Urothelium cell line (cell line): ENCODE measurements around the gene AGBL2.
"Not testable (repeated sequence)": the region's sequence is repeated elsewhere in the genome, so short reads cannot be mapped to it uniquely, and the experiment has no call there.

ENCODE experiments used
- DNase-seq: peaks from one replicate; pipeline ENCODE4 v3.0.0; 2011; ENCODE audit warnings: low spot score, mixed read lengths
- FAIRE-seq: peaks from 2 replicates; lab custom pipeline; 2011; peaks lifted over from hg19 to GRCh38; lab: Jason Lieb, UNC

Gene AGBL2, protein sequence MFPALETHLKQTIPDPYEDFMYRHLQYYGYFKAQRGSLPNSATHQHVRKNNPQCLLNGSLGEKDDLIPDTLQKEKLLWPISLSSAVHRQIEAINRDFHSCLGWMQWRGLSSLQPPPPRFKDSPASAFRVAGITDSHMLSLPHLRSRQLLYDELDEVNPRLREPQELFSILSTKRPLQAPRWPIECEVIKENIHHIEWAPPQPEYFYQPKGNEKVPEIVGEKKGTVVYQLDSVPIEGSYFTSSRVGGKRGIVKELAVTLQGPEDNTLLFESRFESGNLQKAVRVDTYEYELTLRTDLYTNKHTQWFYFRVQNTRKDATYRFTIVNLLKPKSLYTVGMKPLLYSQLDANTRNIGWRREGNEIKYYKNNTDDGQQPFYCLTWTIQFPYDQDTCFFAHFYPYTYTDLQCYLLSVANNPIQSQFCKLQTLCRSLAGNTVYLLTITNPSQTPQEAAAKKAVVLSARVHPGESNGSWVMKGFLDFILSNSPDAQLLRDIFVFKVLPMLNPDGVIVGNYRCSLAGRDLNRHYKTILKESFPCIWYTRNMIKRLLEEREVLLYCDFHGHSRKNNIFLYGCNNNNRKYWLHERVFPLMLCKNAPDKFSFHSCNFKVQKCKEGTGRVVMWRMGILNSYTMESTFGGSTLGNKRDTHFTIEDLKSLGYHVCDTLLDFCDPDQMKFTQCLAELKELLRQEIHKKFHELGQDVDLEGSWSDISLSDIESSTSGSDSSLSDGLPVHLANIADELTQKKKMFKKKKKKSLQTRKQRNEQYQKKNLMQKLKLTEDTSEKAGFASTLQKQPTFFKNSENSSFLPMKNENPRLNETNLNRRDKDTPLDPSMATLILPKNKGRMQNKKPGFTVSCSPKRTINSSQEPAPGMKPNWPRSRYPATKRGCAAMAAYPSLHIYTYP

DNA sequence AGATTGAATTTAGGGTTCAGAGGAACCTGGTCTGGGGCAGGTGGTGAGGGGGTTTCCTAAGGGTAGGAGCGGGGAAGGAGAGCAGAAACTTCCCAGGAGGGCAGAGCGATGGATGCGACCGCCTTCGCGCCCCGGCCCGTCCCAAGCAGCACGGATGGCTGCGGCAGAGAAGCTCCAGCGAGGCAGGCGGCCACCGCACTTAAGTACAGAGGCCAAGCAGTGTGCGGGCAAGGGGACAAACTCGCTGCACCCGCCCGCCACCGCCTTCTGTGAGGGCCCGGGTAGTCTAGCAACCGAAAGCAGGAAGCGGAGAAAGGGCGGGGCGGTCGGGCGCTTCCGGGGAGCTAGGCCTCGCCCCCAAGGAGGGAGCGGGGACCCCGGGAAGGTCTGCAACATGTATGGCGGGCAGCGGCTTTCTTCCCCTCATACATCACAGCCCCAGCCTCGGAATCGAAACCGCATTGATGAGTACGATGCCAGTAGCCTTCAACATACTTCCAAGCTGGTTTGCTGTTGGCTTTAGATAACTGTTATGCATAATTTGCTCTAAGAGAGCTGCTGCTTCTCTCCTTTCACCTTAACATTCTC, at the start of gene AGBL2:
Gene AGBL2, minus strand, starts transcription at position 288 of the 588 bp plus-strand sequence. CDS start 719 bp downstream, outside the sequence.
- FAIRE-seq = no peak
- DNase-seq = peak; percentile 70

DNA sequence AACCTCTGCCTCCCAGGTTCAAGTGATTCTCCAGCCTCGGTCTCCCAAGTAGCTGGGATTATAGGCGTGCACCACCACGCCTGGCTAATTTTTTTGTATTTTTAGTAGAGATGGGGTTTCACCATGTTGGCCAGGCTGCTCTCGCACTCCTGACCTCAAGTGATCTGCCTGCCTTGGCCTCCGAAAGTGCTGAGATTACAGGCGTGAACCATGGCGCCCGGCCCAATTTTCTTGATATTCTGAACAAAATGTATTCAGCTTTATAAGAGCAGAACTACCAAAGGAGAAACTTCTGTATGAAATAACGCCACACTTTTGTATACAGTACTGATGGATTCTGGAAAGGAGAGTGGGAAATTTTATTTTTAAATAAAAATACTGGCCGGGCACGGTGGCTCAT, 44.1 kb upstream of the AGBL2 start:
- not testable (repeated sequence) for FAIRE-seq, DNase-seq

- DNase-seq = no peak
- no peak for FAIRE-seq
Measured at GRCh38 chr11:47756208-47756607, 41.0 kb upstream of the AGBL2 start.

DNA sequence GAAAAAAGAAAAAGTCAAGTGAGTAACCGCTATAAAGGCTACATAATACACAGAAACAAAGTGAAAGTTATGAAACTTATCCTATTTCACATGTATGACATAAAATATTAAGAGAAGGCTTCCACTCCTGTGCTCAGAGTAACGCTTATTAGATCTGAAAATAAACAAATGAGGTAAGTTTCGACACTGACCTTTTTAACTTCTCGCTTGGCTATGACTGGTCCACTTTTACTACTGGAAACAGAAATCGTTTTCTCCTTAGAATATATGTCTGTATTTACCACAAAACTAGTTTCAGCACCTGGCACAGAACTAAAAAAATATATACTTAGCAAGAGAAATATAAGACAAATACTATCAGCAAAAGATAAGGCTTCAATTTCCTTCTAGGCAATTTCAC, 35.6 kb upstream of the AGBL2 start:
- FAIRE-seq (no peak), DNase-seq (no peak)

- not testable (repeated sequence) for DNase-seq, FAIRE-seq
Measured at GRCh38 chr11:47742494-47742893, 27.3 kb upstream of the AGBL2 start.

DNA sequence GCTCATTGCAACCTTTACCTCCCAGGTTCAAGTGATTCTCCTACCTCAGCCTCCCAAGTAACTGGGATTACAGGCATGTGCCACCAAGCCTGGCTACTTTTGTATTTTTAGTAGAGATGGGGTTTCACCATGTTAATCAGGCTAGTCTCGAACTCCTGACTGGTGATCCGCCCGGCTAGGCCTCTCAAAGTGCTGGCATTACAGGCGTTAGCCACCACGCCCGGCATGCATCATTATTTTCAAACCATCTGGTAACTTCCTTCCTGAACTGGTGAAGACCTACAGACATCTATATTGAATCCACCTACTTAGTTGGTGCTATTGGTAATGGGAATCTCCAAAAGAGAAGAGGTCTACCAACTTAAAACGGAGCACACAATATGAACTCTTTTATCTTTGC, 22.6 kb upstream of the AGBL2 start:
- not testable (repeated sequence) for FAIRE-seq, DNase-seq

- no peak for FAIRE-seq
- DNase-seq = no peak
Measured at GRCh38 chr11:47732271-47732670, 17.1 kb upstream of the AGBL2 start.

- FAIRE-seq (no peak), DNase-seq (no peak)
Measured at GRCh38 chr11:47731475-47731874, 16.3 kb upstream of the AGBL2 start.

- FAIRE-seq (no peak), DNase-seq (no peak)
Measured at GRCh38 chr11:47726878-47727514, 11.8 kb upstream of the AGBL2 start.

DNA sequence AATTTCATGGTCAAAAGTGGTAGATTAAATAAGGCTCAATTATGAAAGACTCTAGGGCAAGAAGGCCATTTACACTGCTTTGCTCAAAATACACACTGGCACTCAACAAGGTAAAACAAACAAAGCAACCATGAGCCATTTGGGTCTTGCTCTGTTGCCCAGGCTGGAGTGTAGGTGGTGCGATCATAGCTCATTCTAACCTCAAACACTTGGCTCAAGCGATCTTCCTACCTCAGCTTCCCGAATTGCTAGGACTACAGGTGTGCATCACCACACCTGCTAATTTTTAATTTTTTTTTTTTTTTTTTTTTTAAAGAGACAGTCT, 10.9 kb upstream of the AGBL2 start:
- DNase-seq (no peak), FAIRE-seq (no peak)

DNA sequence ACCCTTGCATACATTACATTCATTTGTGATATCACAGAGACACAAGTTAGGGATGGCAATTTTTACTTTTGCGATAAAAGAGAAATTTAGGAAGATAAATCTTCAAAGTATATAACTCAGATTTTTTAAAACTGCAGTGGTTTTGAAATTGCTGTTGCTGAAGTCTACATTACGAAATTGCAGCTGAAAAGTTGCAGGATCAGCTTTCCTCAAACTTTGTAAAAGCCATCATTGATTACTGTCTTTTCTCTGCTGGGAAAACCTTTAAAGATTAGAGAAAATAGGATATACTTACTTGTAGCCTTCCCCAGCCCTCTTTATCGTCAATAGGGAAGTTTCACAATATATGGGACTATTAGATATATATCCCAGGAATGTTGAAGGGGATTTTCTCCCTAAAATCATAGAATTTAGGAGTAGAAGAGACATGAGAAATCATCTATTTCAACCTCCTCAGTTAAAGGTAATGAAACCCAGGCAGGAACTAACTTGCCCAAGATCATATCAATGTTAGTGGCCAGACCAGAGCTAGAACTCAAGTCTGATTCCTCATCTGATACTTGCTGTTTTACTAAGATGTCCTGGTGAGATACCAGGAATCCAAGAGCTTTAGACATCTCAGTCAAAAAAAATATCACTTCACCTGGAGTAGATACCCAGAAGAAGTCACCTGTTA, 10.4 kb upstream of the AGBL2 start:
- no peak for FAIRE-seq
- DNase-seq = no peak

GRCh38 chr11:47724041-47724729, 9.0 kb upstream of the AGBL2 start:
- no peak for DNase-seq
- peak; percentile 9 for FAIRE-seq

GRCh38 chr11:47723041-47723440, 7.9 kb upstream of the AGBL2 start:
- FAIRE-seq = no peak
- no peak for DNase-seq

DNA sequence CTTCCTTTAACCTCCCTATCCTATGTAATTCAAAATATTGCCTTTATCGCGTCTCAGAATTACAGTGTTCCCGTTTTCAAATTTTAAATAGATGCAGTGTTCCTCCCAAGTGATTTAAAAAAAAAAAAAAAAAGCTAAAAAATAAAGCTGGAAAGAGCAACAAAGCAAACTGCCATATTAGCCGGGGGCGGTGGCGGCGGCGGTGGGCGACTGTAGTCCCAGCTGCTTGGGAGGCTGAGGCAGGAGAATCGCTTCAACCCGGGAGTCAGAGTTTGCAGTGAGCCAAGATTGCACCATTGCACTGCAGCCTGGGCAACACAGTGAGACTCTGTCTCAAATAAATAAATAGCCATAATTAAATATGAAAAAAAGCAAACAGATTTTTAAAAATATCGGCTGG, 5.5 kb upstream of the AGBL2 start:
- FAIRE-seq = no peak
- DNase-seq = no peak

- no peak for DNase-seq
Measured at GRCh38 chr11:47716692-47717091, 1.5 kb upstream of the AGBL2 start.

GRCh38 chr11:47714554-47715081, 551 bp downstream of the AGBL2 start:
- DNase-seq (peak; percentile 10), FAIRE-seq (no peak)

More at GRCh38 chr11:47716692-47717091, 1.5 kb upstream of the AGBL2 start:
- no peak for FAIRE-seq

DNA sequence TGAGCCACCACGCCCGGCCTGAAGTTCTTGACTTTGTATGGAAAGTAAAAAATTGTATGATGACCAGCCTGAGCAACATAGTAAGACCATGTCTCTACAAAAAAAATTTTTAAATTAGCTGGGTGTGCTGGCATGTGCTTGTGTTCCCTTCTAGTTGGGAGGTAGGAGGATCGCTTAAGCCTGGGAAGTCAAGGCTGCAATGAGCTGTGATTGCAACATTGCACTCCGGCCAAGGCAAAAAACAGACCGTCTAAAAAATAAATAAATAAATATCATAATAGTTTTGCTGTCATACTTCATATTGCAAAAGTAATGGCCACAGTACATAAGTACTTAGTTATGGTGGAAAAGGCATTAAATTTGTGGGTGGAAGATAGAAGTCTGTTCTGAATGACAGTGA, 3.4 kb downstream of the AGBL2 start:
- FAIRE-seq = no peak
- DNase-seq = no peak

- FAIRE-seq (no peak), DNase-seq (no peak)
Measured at GRCh38 chr11:47711225-47711624, 3.9 kb downstream of the AGBL2 start.

DNA sequence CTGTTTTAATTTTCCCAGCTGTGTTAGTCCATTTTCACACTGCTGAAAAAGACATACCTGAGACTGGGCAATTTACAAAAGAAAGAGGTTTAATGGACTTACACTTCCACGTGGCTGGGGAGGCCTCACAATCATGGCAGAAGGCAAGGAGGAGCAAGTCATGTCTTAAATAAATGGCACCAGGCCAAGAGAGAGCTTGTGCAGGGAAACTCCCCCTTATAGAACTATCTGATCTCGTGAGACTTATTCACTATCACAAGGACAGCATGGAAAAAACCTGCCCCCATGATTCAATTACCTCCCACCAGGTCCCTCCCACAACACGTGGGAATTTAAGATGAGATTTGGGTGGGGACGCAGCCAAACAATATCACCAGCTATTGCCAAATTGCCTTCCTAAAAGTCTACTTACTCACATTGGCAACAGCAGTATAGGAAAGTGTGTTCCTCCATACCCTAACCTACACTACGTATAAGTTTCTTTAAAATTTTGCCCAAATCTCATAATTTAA, 7.8 kb downstream of the AGBL2 start:
- FAIRE-seq, DNase-seq: not testable (repeated sequence)
